IMR-90 (cell line): Measurements from ENCODE around the gene ZNF763.

Experiments used
- BHLHE40 ChIP-seq: fragments of 150-350 bp; IDR thresholded peaks from 2 replicates; pipeline ENCODE4 v1.6.1; 2016; ENCODE audit warnings: mild to moderate bottlenecking, low read depth, low read length
- CEBPB ChIP-seq: IDR thresholded peaks from 2 replicates; pipeline ENCODE4 v1.6.1; 2012; ENCODE audit warnings: low read depth, low read length, improper control_type of control experiment
- CHD1 ChIP-seq: IDR thresholded peaks from 2 replicates; pipeline ENCODE4 v1.6.1; 2012; ENCODE audit warnings: low read depth, low read length, improper control_type of control experiment
- MAFK ChIP-seq: IDR thresholded peaks from 2 replicates; pipeline ENCODE4 v1.6.1; 2012; ENCODE audit warnings: low read depth, low read length, improper control_type of control experiment
- POLR2A ChIP-seq: IDR thresholded peaks from 2 replicates; pipeline ENCODE4 v1.6.1; 2012; ENCODE audit warnings: mild to moderate bottlenecking, low read depth, low read length
- RAD21 ChIP-seq: IDR thresholded peaks from 2 replicates; pipeline ENCODE4 v1.6.1; 2012; ENCODE audit warnings: low read length, improper control_type of control experiment
- RCOR1 ChIP-seq: IDR thresholded peaks from 2 replicates; pipeline ENCODE4 v1.6.1; 2012; ENCODE audit warnings: mild to moderate bottlenecking, low read length, improper control_type of control experiment; ENCODE audit not compliant: insufficient replicate concordance
- RFX5 ChIP-seq: IDR thresholded peaks from 2 replicates; pipeline ENCODE4 v1.8.0; 2012; ENCODE audit warnings: low read depth, mild to moderate bottlenecking, low read length, moderate library complexity
- SMC3 ChIP-seq: fragments of 150-350 bp; IDR thresholded peaks from 2 replicates; pipeline ENCODE4 v1.6.1; 2016; ENCODE audit warnings: low read depth, mild to moderate bottlenecking, antibody characterized with exemption, low read length, moderate library complexity
- TF ChIP-seq, protein P1 (sequence below): conservative IDR thresholded peaks from 2 replicates; pipeline ENCODE4 v1.5.1; 2012; ENCODE audit warnings: mild to moderate bottlenecking, low read depth, low read length, improper control_type of control experiment
- TF ChIP-seq, protein P2 (sequence below): fragments of 150-350 bp; IDR thresholded peaks from 2 replicates; pipeline ENCODE4 v1.6.1; 2017; ENCODE audit warnings: mild to moderate bottlenecking, antibody characterized with exemption, low read length, low read depth
- TF ChIP-seq, protein P3 (sequence below): fragments of 150-350 bp; IDR thresholded peaks from 2 replicates; pipeline ENCODE4 v1.6.1; 2016; ENCODE audit warnings: low read depth, mild to moderate bottlenecking, low read length, moderate library complexity, borderline replicate concordance

DNA sequence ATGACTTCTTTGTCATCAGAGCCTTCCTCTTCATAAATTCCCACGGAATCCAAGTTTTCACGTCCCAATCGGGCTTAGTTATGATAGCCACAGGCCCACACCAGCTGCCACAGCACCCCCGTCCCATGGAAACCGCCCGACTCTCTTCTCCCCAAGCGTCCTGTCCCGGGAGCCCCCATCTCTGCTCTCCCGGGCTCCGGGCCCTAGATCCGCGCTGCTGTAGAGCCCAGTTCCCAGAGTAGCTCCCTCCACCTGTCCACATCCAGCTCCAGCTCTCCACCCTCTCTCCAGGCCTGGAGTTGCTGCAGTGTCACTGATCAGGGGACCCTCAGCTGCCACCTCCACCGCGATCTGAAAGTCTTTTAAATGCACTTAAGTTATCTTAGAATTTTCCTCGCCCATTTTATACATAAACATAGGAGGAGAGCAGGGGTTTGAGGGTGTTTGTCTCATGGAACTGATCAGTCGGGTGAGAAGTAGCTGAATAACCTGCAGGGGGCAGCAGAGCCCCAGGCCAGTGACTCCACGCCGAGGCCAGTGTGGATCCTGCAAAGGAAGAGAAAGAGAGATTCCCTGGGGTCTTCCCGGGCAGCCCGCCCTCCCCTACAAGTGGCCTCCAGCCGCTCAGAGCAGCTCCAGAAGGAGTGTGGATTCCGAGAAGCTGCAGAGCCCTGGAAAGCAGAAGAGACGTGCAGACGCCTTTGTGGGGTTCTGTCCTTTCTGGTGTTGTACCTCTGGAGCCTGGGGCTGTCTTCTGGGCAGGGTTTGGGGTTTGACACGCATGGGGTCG lies 1.1 kb upstream of the ZNF763 start:
- TF ChIP-seq POLR2A (no peak), RCOR1 (no peak), RFX5 (no peak), MAFK (no peak), CEBPB (no peak), BHLHE40 (no peak), SMC3 (peak; percentile 73), RAD21 (peak; percentile 82), CHD1 (no peak)
- TF ChIP-seq, protein P1, sequence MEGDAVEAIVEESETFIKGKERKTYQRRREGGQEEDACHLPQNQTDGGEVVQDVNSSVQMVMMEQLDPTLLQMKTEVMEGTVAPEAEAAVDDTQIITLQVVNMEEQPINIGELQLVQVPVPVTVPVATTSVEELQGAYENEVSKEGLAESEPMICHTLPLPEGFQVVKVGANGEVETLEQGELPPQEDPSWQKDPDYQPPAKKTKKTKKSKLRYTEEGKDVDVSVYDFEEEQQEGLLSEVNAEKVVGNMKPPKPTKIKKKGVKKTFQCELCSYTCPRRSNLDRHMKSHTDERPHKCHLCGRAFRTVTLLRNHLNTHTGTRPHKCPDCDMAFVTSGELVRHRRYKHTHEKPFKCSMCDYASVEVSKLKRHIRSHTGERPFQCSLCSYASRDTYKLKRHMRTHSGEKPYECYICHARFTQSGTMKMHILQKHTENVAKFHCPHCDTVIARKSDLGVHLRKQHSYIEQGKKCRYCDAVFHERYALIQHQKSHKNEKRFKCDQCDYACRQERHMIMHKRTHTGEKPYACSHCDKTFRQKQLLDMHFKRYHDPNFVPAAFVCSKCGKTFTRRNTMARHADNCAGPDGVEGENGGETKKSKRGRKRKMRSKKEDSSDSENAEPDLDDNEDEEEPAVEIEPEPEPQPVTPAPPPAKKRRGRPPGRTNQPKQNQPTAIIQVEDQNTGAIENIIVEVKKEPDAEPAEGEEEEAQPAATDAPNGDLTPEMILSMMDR: peak; percentile 78
- TF ChIP-seq, protein P2, sequence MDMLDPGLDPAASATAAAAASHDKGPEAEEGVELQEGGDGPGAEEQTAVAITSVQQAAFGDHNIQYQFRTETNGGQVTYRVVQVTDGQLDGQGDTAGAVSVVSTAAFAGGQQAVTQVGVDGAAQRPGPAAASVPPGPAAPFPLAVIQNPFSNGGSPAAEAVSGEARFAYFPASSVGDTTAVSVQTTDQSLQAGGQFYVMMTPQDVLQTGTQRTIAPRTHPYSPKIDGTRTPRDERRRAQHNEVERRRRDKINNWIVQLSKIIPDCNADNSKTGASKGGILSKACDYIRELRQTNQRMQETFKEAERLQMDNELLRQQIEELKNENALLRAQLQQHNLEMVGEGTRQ: no peak
- TF ChIP-seq, protein P3, sequence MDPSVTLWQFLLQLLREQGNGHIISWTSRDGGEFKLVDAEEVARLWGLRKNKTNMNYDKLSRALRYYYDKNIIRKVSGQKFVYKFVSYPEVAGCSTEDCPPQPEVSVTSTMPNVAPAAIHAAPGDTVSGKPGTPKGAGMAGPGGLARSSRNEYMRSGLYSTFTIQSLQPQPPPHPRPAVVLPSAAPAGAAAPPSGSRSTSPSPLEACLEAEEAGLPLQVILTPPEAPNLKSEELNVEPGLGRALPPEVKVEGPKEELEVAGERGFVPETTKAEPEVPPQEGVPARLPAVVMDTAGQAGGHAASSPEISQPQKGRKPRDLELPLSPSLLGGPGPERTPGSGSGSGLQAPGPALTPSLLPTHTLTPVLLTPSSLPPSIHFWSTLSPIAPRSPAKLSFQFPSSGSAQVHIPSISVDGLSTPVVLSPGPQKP: no peak
